Breast epithelium (tissue), 4 donors: ENCODE data around the gene GATC. TPM values are rescaled to one million over a fixed set of nuclear protein-coding genes. Genes with fewer than 3 reads are reported as not detected.

Experiments
- DNase-seq, 2 donors: peaks; one replicate each; pipeline ENCODE4 v3.0.0-alpha.2; 2019; ENCODE audit warnings: low spot score in 2 of 2
- H3K27ac ChIP-seq, 2 donors: fragments of 200-600 bp; sonication (generic) in 1 of 2; one replicate each; pipeline ENCODE4 v1.5.1; 2016 to 2019; ENCODE audit warnings: mild to moderate bottlenecking in 1 of 2
- H3K27me3 ChIP-seq, 2 donors: fragments of 200-600 bp; sonication (generic) in 1 of 2; one replicate each; pipeline versions ENCODE4 v1.5.1 to v1.6.0; 2017 to 2019; ENCODE audit warnings: control low read depth in 1 of 2, mild to moderate bottlenecking in 1 of 2
- H3K36me3 ChIP-seq: fragments of 200-600 bp; one replicate; pipeline ENCODE4 v1.5.1; 2019
- H3K4me1 ChIP-seq, 2 donors: fragments of 200-600 bp; sonication (generic); one replicate each; pipeline ENCODE4 v1.5.1; 2016 to 2019; ENCODE audit warnings: control low read depth in 1 of 2
- H3K4me3 ChIP-seq, 3 donors: fragments of 200-600 bp; sonication (generic); 1 replicate in 2 of 3; 2 replicates in 1 of 3; pipeline ENCODE4 v1.5.1; 2016 to 2019; ENCODE audit warnings: mild to moderate bottlenecking in 3 of 3, moderate library complexity in 2 of 3
- H3K9me3 ChIP-seq, 2 donors: fragments of 200-600 bp; sonication (generic) in 1 of 2; one replicate each; pipeline ENCODE4 v1.5.1; 2016 to 2019; ENCODE audit warnings: control low read depth in 1 of 2
- POLR2A ChIP-seq: fragments of 450-650 bp; IDR thresholded peaks from one replicate; pipeline ENCODE4 v1.6.1; 2016; ENCODE audit warnings: antibody characterized with exemption, mild to moderate bottlenecking, moderate library complexity
- POLR2AphosphoS5 ChIP-seq, 3 donors: sonication (generic); formaldehyde crosslinking; IDR thresholded peaks; one replicate each; pipeline ENCODE4 v1.6.1; 2017; ENCODE audit warnings: antibody characterized with exemption in 3 of 3
- intact Hi-C: fragments of 100-400 bp; cut with DNase I; formaldehyde crosslinking; loops from one replicate; pipeline ENCODE4 v1.15.1; 2023; ENCODE audit warnings: low total_unique reads
- total RNA-seq, 3 donors: library from RNA; depleted of rRNA; stranded (reverse); fragments of >200 nt; gene quantifications; one replicate each; pipeline ENCODE4 v1.1.0, GENCODE V29; 2016
- TF ChIP-seq, protein P1 (sequence below), 3 donors: fragments of 450-650 bp; IDR thresholded peaks; one replicate each; pipeline ENCODE4 v1.5.1; 2016 to 2017; ENCODE audit warnings: antibody characterized with exemption in 3 of 3, mild to moderate bottlenecking in 3 of 3, moderate library complexity in 3 of 3

Gene GATC
- total RNA-seq, 3 donors from 2014 or later: 26.5 to 35.8 (median 32.5) TPM

GRCh38 chr12:120495731-120496412, 49.6 kb downstream of the GATC start, which contains the start of gene DYNLL1:
Gene DYNLL1 (plus strand): TSS chr12:120496113. CDS start chr12:120496422, 309 bp downstream.
- Histone ChIP-seq H3K9me3 (no peaks in the 10 kb centered on the region), H3K4me1 (peaks cover 0 to 3% of the 10 kb centered on the region in 2 donors), H3K4me3 (peak within 1 kb of the TSS; percentile 67 to 98 (median 77)), H3K27me3 (no peaks in the 10 kb centered on the region), H3K36me3 (no peaks in the 10 kb centered on the region), H3K27ac (peak within 1 kb of the TSS; percentile 87 to 92)
- TF ChIP-seq POLR2AphosphoS5 (IDR thresholded peaks at IDR 0.05): peak; percentile 77 to 87 (median 86)
- TF ChIP-seq, protein P1, sequence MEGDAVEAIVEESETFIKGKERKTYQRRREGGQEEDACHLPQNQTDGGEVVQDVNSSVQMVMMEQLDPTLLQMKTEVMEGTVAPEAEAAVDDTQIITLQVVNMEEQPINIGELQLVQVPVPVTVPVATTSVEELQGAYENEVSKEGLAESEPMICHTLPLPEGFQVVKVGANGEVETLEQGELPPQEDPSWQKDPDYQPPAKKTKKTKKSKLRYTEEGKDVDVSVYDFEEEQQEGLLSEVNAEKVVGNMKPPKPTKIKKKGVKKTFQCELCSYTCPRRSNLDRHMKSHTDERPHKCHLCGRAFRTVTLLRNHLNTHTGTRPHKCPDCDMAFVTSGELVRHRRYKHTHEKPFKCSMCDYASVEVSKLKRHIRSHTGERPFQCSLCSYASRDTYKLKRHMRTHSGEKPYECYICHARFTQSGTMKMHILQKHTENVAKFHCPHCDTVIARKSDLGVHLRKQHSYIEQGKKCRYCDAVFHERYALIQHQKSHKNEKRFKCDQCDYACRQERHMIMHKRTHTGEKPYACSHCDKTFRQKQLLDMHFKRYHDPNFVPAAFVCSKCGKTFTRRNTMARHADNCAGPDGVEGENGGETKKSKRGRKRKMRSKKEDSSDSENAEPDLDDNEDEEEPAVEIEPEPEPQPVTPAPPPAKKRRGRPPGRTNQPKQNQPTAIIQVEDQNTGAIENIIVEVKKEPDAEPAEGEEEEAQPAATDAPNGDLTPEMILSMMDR (IDR thresholded peaks at IDR 0.05): peak in 2 of 3 donors; percentile 11 to 25
- peak; percentile 80 for TF ChIP-seq POLR2A
- DNase-seq: peak; percentile 96
- intact Hi-C loops: no loop called here

GRCh38 chr12:120496413-120497340, 50.4 kb downstream of the GATC start:
- Histone ChIP-seq H3K9me3 (no peaks in the 10 kb centered on the region), H3K27me3 (no peaks in the 10 kb centered on the region), H3K4me1 (peaks cover 0 to 3% of the 10 kb centered on the region in 2 donors), H3K36me3 (no peaks in the 10 kb centered on the region), H3K27ac (peak overlapping the region; percentile 87 to 92), H3K4me3 (peak overlapping the region; percentile 67 to 98 (median 77))
- peak; percentile 45 to 55 for DNase-seq
- intact Hi-C loops: no loop called here
- TF ChIP-seq POLR2A (no peak), POLR2AphosphoS5 (IDR thresholded peaks at IDR 0.05) (no peak)
- TF ChIP-seq, protein P1 (IDR thresholded peaks at IDR 0.05): no peak

DNA sequence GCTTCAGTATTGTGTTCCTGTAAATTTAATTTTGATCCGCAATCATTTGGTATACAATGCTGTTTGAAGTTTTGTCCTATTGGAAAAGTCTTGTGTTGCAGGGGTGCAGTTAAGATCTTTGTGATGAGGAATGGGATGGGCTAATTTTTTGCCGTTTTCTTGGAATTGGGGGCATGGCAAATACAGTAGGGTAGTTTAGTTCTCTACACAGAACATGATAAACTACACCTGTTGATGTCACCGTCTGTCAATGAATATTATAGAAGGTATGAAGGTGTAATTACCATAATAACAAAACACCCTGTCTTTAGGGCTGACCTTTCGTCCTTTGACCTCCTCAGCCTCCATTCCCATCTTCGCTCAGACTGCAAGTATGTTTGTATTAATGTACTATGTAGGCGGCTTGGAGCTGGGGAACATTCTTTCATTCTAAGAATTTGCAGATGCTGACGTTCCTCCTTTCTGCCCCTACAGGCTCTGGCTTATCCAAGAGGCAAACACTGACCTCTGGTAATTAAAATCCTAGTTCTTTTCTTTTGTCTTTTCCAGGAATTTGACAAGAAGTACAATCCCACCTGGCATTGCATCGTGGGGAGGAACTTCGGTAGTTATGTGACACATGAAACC, 51.4 kb downstream of the GATC start:
- DNase-seq: peak in 1 of 2 donors; percentile 25
- H3K36me3 ChIP-seq: no peaks in the 10 kb centered on the region
- peak overlapping the region; percentile 64 to 92 for H3K27ac ChIP-seq
- H3K4me3 ChIP-seq: peak overlapping the region; percentile 67 to 98 (median 77)
- no peaks in the 10 kb centered on the region for H3K27me3 ChIP-seq
- H3K4me1 ChIP-seq: peaks cover 0 to 3% of the 10 kb centered on the region in 2 donors
- no peaks in the 10 kb centered on the region for H3K9me3 ChIP-seq
- TF ChIP-seq POLR2AphosphoS5 (IDR thresholded peaks at IDR 0.05) (no peak), POLR2A (no peak)
- TF ChIP-seq, protein P1 (IDR thresholded peaks at IDR 0.05): no peak
- intact Hi-C loops: no loop called here

DNA sequence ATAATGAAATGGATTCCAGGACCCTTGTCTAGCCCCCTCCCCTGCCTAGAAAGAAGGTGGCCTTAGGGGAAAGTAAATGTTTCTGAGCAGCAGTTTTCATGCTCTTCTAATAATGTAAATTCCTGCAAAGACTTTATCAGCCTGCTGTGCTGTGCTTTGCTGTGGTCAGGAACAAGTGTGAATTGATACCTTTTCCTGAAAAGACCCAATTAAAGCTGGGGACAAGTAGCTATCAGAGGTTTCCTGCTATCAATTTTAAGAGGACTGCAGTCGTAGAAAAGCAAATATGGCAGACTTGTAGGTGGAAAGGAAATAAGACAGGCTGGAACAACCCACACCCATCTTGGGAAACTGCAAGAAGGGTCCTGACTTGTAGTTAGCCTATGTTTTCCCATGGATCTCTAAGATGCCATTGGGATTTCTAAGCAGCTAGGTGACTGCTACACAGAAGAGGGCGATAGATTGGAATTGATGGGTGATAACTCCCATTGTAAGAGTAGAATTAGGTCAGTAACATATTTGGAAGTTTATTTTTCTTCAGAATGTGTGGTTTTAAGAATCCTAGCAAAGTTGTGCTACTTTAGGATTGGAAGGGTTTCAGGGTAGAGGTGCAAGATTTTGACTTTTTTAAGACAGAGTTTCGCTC, 52.7 kb downstream of the GATC start:
- H3K27ac ChIP-seq: no peak overlapping the region
- H3K27me3 ChIP-seq: no peaks in the 10 kb centered on the region
- H3K4me3 ChIP-seq: no peak overlapping the region
- peaks cover 0 to 3% of the 10 kb centered on the region in 2 donors for H3K4me1 ChIP-seq
- no peak for DNase-seq
- no peaks in the 10 kb centered on the region for H3K9me3 ChIP-seq
- TF ChIP-seq POLR2AphosphoS5 (IDR thresholded peaks at IDR 0.05) (no peak), POLR2A (no peak)
- TF ChIP-seq, protein P1 (IDR thresholded peaks at IDR 0.05): no peak
- H3K36me3 ChIP-seq: no peaks in the 10 kb centered on the region
- intact Hi-C loops: no loop called here
